CMK (cell line): Measurements from ENCODE around the gene ENC1.
A peak's percentile ranks its signal among the peaks of the same experiment; 100 is the strongest.
"Not testable (repeated sequence)": the region's sequence is repeated elsewhere in the genome, so short reads cannot be mapped to it uniquely, and the experiment has no call there.

Experiments used
- DNase-seq: peaks from one replicate; pipeline ENCODE4 v3.0.0-alpha.2; 2010; ENCODE audit warnings: low read depth

Gene ENC1

GRCh38 chr5:74640450-74640953, at the start of gene ENC1:
TSS of gene ENC1 (minus strand) at chr5:74640728. CDS start at chr5:74636485, 4,243 bp downstream.
- peak; percentile 71 for DNase-seq

GRCh38 chr5:74686962-74687751, 46.6 kb upstream of the ENC1 start:
- DNase-seq, result no peak

- DNase-seq, result no peak
Observed at GRCh38 chr5:74685979-74686631, 45.6 kb upstream of the ENC1 start.

- DNase-seq, result peak; percentile 24
Observed at GRCh38 chr5:74684900-74685851, 44.6 kb upstream of the ENC1 start, which contains the start of gene HEXB. TSS of gene HEXB (plus strand) at chr5:74685233. CDS start at chr5:74685261, 28 bp downstream.

GRCh38 chr5:74679966-74680365, 39.4 kb upstream of the ENC1 start:
- no peak for DNase-seq

GRCh38 chr5:74679300-74679699, 38.8 kb upstream of the ENC1 start:
- not testable (repeated sequence) for DNase-seq

GRCh38 chr5:74678123-74678522, 37.6 kb upstream of the ENC1 start:
- DNase-seq, result not testable (repeated sequence)

- not testable (repeated sequence) for DNase-seq
Observed at GRCh38 chr5:74676466-74676865, 35.9 kb upstream of the ENC1 start.

GRCh38 chr5:74673011-74673790, 32.7 kb upstream of the ENC1 start:
- DNase-seq, result no peak

- DNase-seq, result no peak
Observed at GRCh38 chr5:74672215-74672877, 31.8 kb upstream of the ENC1 start.

GRCh38 chr5:74670396-74671038, 30.0 kb upstream of the ENC1 start:
- no peak for DNase-seq

GRCh38 chr5:74669821-74670220, 29.3 kb upstream of the ENC1 start:
- DNase-seq, result no peak

GRCh38 chr5:74667396-74667795, 26.9 kb upstream of the ENC1 start:
- no peak for DNase-seq

- DNase-seq, result no peak
Observed at GRCh38 chr5:74665816-74666215, 25.3 kb upstream of the ENC1 start.

GRCh38 chr5:74665273-74665672, 24.7 kb upstream of the ENC1 start:
- no peak for DNase-seq

GRCh38 chr5:74664551-74664950, 24.0 kb upstream of the ENC1 start:
- no peak for DNase-seq

- DNase-seq, result no peak
Observed at GRCh38 chr5:74660873-74661272, 20.3 kb upstream of the ENC1 start.

GRCh38 chr5:74660140-74660539, 19.6 kb upstream of the ENC1 start:
- DNase-seq, result no peak

- DNase-seq, result no peak
Observed at GRCh38 chr5:74659172-74659571, 18.6 kb upstream of the ENC1 start.

- no peak for DNase-seq
Observed at GRCh38 chr5:74657165-74657564, 16.6 kb upstream of the ENC1 start.
